Dedifferentiated amniotic fluid mesenchymal stem cell (primary cell): ENCODE results near the gene ZNF592.

Source experiments
- DNase-seq: peaks from one replicate; pipeline ENCODE4 v3.0.0-alpha.2; 2016; ENCODE audit errors: extremely low spot score

The ZNF592 gene

GRCh38 chr15:84775867-84776449, 27.6 kb downstream of the ZNF592 start:
- DNase-seq = no peak

DNA sequence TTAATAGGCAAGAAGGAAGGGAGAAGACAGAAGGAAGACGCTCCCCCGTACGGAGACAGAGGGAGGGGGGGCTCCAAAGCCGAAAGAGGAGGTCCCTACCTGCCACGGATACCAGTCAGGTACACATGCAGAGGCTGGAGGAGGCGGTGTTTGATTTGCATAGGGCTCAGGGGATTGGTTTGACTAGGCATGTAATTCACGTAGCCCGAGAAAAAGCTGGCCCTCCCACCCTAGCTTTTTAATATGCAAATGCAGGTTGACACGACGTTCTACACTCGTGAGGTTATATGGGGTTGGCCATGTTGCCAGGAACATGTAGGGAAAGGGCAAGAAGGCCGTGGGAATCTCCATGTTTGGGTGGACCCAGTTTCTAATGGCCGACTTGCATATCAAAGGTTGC, 29.8 kb downstream of the ZNF592 start:
- no peak for DNase-seq

DNA sequence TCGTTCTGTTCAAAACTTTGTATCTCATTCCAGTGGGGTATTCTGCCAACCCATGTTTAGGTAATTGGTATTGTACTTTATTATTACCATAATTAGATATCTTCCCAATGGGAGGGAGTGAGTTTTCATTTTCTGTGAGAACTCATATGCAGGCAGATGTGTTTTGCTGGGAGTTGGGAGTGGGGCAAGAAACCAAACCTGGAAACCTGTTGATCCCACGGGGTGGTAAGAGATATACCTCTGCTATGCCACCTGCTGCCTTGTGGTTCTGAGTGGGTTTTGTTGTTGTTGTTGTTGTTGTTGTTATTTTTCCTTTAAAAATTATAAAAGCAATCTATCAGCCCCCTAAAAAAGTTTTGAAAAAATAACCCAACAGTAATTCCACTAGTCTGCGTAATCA, 32.1 kb downstream of the ZNF592 start:
- DNase-seq = no peak

- no peak for DNase-seq
Measured at GRCh38 chr15:84781495-84781894, 33.1 kb downstream of the ZNF592 start.

DNA sequence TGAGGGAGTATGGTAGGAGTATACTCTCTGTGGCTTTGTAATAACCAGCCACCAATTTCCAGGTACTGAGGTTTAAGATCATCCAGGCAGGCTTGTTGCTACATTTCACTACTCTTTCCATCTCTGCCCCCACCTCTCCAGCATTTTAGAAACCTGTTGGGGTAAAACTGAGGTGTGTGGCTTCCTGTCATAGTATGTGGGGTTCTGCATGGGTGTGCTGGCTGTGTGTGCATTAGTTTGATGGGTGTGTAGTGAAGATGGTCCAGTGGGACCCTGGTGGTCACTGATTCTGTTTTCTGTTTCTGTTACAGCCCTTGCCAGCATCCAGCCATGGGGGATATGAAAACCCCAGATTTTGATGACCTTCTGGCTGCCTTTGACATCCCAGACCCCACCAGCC, 34.0 kb downstream of the ZNF592 start:
- DNase-seq = no peak

DNA sequence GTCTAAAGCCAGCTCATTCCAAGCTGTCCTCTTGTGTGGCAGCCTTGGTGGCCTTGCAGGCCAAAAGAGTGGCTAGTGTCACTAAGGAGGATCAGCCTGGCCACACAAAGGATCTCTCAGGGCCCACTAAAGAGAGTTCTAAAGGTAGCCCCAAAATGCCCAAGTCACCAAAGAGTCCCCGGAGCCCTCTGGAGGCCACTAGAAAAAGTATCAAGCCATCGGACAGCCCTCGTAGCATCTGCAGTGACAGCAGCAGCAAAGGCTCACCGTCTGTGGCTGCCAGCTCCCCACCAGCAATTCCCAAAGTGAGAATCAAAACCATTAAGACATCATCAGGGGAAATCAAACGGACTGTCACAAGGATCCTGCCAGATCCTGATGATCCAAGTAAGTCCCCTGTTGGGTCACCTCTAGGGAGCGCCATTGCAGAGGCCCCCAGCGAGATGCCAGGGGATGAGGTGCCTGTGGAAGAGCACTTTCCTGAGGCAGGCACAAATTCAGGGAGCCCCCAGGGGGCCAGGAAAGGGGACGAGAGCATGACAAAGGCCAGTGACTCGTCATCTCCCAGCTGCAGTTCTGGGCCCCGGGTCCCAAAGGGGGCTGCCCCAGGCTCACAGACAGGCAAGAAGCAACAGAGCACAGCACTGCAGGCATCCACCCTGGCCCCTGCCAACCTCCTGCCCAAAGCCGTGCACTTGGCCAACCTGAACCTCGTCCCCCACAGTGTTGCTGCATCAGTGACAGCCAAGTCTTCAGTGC, 35.3 kb downstream of the ZNF592 start:
- DNase-seq = no peak

DNA sequence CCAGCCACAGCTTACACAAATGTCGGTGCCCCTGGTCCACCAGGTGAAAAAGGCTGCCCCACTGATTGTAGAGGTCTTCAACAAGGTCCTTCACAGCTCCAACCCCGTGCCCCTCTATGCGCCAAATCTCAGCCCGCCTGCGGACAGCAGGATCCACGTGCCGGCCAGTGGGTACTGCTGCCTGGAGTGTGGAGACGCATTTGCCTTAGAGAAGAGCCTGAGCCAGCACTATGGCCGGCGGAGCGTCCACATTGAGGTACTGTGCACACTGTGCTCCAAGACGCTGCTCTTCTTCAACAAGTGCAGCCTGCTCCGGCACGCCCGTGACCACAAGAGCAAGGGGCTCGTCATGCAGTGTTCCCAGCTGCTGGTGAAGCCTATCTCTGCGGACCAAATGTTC, 35.9 kb downstream of the ZNF592 start:
- DNase-seq = no peak

DNA sequence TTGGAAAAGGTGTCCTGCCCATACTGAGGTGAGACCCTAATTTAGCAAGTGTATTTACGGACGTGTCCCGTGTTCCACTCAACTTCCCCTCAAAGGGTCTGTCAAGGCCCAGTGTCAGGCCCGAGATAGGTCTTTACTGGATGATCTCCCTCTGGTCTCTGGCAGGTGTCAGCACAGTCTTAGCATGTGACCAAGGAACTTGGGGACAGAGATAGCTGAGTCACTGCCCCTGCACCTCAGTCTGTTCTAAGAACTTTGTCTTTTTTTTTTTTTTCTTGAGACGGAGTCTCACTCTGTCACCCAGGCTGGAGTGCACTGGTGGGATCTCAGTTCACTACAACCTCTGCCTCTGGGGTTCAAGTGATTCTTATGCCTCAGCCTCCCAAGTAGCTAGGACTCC, 36.7 kb downstream of the ZNF592 start:
- no peak for DNase-seq

- no peak for DNase-seq
Measured at GRCh38 chr15:84788500-84788899, 40.1 kb downstream of the ZNF592 start.

DNA sequence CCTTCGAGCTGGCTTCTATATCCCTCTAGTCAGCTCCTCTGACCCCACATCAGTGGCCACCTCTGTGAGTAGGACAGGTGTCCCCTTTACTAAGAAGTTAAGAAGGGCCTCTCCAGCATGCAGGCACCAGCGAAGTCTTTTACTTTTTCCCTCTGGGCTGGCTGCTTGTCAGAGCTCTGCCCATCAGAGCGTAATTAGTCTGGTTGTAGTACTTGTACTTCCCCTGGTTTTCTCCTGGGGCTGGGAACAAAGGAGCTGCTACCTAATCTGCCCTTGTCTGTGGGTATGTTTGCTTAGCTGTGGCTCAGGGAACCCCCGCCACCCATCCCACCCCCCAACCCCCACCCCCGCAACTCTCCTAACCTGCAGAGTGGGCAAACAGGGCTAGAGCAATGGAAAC, 41.4 kb downstream of the ZNF592 start:
- DNase-seq = no peak

GRCh38 chr15:84790676-84791075, 42.3 kb downstream of the ZNF592 start:
- no peak for DNase-seq

- DNase-seq = no peak
Measured at GRCh38 chr15:84791763-84792162, 43.4 kb downstream of the ZNF592 start.

- DNase-seq = no peak
Measured at GRCh38 chr15:84793431-84794161, 45.2 kb downstream of the ZNF592 start.

- DNase-seq = no peak
Measured at GRCh38 chr15:84794162-84794547, 45.8 kb downstream of the ZNF592 start.

DNA sequence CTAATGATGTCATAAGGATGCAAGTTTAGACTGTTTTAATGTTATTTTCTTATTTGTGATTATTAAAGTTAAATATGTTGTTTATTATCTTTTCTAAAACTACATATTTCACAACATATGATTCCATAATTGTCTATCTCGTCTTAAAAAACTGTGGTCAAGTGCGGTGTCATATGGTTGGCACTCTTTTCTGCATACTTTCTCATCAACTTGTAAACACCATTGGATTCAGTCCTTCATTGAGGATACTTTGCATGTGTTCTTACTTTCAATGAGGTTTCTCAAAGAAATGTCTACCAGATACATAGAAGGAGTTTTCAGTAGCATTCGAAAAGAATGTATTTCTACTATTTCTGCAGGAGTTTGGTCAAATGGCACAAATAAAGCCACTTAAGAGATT, 46.8 kb downstream of the ZNF592 start:
- no peak for DNase-seq

- peak; percentile 48 for DNase-seq
Measured at GRCh38 chr15:84797212-84797611, 48.8 kb downstream of the ZNF592 start.

DNA sequence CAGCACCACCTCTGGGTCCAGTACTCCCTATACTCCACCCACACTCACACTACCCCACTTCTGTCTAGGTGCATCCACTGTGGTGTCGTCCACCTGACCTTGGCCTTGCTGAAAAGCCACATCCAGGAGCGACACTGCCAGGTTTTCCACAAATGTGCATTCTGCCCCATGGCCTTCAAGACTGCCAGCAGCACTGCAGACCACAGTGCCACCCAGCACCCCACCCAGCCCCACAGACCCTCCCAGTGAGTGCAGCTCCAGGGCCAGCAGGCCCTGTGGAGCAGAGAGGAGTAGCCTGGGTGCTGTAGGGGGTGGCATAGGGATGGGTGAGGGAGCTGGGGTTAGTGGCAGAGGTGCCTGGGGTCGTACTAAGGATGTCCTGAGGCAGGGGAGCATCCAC, 49.4 kb downstream of the ZNF592 start:
- DNase-seq = no peak

DNA sequence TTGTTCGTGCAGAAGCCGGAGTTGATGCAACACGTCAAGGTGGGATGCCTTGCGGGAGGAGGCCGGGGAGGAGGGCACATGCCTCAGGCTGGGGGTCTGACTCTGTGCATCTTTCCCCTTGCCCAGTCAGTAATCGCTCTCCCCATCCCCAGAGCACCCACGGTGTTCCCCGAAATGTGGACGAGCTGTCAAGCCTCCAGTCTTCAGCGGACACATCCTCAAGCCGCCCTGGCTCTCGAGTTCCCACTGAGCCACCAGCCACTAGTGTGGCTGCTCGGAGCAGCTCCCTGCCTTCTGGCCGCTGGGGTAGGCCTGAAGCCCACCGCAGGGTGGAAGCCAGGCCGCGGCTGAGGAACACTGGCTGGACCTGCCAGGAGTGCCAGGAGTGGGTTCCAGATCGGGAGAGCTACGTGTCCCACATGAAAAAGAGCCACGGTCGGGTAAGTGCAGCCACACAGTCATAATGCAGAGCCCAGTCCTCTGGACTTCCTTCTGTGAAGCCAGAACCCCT, 50.1 kb downstream of the ZNF592 start:
- no peak for DNase-seq

GRCh38 chr15:84799511-84800187, 51.3 kb downstream of the ZNF592 start:
- DNase-seq = no peak

GRCh38 chr15:84800365-84800806, 52.0 kb downstream of the ZNF592 start:
- no peak for DNase-seq

DNA sequence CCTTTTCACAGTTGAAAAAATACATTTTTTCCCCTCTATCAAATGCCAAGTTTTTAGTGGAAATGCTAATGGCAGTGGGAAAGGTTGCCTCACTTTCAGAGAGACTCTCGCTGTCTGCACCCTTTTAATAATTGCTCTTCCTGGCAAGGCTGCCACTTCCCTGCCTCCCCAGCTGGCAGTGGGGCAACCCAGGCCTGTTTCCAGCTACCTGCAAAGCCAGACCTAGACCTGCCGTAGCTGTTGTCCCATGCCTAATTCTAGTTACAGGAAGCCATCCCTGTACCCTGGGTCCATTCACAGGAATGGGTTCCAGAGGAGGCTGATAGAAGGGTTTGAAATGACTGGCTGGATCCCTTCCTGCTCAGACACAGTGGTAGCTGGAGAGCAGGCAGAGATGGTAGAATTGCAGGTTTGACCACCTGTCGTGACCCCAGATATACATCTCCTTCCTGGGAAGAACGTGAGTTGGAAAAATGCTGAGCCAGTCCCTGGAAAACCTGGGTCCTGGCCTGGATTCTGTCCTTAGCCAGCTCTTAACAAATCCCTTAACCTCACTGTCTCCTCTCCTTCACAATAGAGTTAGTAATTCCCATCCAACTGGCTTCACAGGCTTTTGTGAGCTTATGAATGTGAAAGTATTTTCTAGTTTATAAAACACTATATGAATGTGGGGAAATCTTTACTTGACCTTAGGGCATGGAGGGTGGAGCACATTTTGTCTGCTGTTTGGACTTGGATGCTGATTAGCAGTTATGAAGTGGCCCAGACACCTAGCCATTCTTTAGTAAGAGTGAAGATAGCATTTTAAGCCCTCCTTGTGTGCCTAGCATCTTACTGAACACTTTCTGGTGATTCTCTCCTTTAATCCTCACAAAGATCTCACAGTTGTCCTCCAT, 55.9 kb downstream of the ZNF592 start:
- DNase-seq = no peak
